Effector CD8-positive, alpha-beta T cell (primary cell): Measurements from ENCODE around the gene AKT2.
"Not testable (repeated sequence)": the region's sequence is repeated elsewhere in the genome, so short reads cannot be mapped to it uniquely, and the experiment has no call there.

ENCODE experiments used
- DNase-seq: peaks from one replicate; lab custom pipeline; 2025; lab: John Stamatoyannopoulos, UW
- total RNA-seq, 4 experiments: gene quantifications; one replicate each; lab custom pipeline; 2026; lab: John Stamatoyannopoulos, UW

The AKT2 gene
- total RNA-seq, result 167 to 192 (median 178) reads per million in 4 experiments

DNA sequence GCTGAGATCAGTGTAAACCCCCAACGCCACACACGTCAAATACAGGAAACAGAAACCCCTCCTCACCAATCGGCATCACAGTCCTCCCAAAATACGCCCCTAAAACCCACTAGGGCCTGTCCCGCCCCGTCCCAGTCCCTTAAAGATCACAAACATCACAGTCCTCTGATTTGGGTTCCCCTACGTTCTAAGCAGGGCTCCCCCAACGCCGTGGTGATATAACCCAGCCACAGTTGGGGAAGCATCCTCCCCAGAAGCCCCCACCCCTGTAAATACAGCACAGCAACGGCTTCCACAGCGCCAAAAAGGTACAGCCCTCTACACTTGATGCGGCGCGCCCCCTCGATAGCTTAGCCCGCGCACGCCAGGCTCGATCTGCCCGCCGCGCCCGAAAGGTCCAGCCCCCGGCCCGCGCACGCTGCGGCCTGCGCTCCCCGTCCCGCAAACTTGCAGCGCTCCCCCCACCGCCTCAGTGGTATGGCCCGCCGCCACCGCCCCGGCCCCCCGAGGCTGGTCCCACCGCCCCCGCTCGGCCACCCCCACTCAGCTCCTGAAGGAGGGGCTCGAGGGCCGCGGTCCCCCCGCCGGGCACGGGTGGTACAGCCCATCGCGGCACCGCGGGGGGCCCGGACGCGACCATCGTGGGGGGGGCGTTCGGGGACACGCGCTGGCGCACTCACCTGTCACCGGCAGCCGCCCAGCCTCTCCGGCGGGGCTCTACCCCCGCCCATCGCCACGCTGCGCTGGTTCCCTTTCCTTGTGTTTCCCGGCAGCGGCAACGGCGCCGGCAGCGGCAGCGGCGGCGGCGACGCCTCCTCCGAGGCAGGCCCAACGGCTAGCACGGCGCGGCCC is at the start of gene AKT2:
Gene AKT2 (minus strand): TSS at position 845 of the 852 bp plus-strand sequence. CDS start 20,078 bp downstream, outside the sequence.
- peak; percentile 88 for DNase-seq

DNA sequence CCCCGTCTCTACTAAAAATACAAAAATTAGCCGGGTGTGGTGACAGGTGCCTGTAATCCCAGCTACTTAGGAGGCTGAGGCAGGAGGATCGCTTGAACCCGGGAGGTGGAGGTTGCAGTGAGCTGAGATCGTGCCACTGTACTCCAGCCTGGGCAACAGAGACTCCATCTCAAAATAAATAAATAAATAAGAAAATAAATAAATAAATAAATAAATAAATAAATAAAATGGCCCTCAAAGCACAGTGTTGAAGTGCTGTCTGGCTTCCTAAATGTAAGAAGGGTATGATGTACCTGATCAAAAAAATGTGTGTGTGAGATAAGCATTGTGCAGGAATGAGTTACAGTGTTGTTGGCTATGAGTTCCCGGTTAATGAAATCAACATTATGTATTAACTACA is 47.9 kb upstream of the AKT2 start:
- not testable (repeated sequence) for DNase-seq

- no peak for DNase-seq
Measured at GRCh38 chr19:40332669-40333068, 47.5 kb upstream of the AKT2 start.

- DNase-seq, result no peak
Measured at GRCh38 chr19:40331052-40331451, 45.9 kb upstream of the AKT2 start.

DNA sequence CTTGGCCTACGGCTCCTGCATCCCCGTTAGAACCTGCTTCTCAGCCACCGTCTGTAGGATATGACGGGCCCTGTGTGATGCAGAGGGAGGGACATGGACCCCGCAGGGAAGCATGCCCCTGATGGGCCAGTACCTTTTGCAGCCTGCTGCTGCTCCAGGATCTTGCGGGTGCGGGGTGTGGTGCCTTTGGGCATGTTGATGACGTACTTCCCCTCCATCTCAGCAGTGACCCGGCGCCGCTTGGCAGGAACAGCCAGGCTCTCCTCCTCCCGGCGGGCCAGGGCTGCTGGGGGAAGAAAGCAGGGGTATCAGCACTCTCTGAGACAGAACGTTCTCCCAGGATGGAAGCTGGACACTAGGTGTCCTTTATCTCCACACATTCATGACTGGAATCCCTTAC is 41.1 kb upstream of the AKT2 start:
- DNase-seq, result no peak

DNA sequence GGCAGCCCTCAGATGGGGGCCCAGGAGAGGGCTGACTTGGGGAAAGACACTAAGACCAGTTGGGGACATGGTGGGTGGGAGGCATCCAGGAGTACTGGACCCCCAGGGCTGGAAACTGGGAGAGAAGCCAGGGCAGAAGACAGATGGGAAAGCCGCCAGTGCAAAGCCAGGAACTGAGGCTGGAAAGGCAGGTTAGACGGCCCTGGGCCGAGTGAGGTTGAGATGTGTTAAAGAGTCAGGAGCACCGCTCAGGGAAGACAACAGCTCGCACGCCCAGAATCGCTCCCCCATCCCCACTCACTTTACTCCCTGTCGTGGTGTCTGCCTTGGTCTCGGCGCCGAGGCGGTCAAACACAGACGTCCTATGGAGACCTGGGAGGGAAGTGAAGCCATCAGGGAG is 38.6 kb upstream of the AKT2 start:
- no peak for DNase-seq

GRCh38 chr19:40322951-40323615 is 37.9 kb upstream of the AKT2 start:
- DNase-seq, result no peak

GRCh38 chr19:40322271-40322610 is 37.1 kb upstream of the AKT2 start:
- no peak for DNase-seq

GRCh38 chr19:40321566-40322270 is 36.6 kb upstream of the AKT2 start:
- DNase-seq, result no peak

GRCh38 chr19:40321076-40321475 is 35.9 kb upstream of the AKT2 start:
- DNase-seq, result no peak

DNA sequence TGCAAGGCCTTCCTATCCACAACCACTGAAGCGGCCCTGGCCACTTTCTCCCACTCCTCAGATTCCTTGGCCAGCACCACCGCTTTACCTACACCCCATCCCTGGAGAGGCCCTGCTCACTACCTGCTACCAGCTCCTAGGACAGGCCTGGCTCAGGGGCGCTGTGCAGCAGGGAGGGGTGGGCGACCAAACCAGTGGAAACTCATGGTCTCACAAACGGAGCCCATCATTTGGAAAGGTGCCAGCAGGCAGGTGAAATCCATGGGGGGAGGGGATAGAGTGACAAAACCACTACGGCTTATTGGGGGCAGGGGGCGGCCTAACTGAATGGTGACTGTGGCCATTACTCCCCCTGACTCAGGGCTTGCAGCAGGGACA is 35.4 kb upstream of the AKT2 start:
- DNase-seq, result no peak

- no peak for DNase-seq
Measured at GRCh38 chr19:40317338-40317737, 32.2 kb upstream of the AKT2 start.

- DNase-seq, result no peak
Measured at GRCh38 chr19:40315812-40316470, 30.8 kb upstream of the AKT2 start.

DNA sequence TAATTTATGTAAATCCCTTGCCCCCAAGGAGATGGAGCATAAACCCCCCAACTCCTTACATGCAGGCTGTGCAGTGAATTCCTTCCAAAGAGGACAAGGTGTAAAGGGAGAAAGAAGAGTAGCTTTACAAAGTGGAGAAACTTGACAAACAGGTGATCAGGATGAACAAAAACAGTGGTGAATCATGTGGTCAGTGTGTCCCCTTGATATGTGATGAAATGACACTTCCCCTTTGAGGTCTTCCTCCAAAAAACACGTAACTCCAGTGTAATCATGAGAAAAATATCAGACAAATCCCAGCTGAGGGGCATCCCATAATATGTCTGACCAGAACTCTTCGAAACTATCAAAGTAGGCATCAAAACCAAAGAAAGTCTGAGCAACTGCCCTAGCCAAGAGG is 29.5 kb upstream of the AKT2 start:
- DNase-seq, result no peak

GRCh38 chr19:40313229-40313983 is 28.3 kb upstream of the AKT2 start:
- DNase-seq, result no peak

DNA sequence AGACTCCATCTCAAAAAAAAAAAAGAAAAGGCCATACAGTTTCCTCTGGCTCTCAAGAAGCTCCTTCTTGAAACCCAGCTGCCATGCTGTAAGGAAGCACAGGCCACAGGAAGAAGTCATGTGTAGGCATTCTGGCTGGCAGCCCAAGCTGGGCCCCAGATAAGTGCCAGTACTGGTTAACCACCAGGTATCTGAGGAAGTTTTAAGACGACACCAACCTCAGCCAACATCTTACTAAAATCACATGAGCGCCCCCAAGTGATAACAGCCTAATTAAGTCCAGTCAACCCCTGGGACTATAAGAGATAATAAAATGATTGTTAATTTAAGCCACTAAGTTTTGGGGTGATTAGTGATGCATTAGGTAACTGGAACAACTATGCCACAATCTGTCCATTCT is 27.4 kb upstream of the AKT2 start:
- no peak for DNase-seq

DNA sequence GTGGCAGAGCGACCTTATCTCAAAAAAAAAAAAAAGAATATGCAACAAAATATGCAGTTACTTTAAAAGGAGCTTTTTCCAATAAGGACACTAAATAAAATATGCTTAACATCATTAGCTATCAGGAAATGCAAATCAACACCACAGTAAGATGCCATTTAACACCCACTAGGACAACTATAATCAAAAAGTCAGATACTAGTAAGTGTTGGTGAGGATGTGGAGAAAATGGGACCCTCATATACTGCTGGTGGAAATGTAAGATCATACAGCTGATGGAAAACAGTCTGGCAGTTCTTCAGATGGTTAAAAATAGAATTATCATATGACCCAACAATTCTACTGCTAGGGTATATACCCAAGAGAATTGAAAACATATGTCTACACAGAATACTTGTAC is 24.5 kb upstream of the AKT2 start:
- no peak for DNase-seq

- peak; percentile 48 for DNase-seq
Measured at GRCh38 chr19:40305403-40305802, 20.3 kb upstream of the AKT2 start.

DNA sequence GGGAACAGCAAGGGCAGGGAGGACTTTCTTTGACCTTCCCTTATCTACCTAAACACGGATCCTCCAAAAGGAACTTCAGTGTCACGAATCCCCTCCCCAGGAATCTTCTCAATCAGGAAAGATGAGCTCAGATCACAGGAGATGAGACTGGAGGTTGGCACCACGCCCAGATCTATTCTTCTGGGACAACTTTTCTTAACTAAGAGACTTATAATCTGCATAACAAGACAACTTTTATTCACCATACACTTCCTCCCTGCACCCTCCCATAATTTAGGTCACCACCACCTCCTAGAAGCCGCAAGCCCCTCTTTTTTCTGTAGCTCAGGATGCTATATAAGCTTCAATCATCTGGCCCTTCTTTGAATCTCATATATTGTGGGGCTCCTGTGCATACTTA is 19.2 kb upstream of the AKT2 start:
- no peak for DNase-seq

- DNase-seq, result no peak
Measured at GRCh38 chr19:40303765-40304164, 18.6 kb upstream of the AKT2 start.

- DNase-seq, result no peak
Measured at GRCh38 chr19:40302224-40303011, 17.3 kb upstream of the AKT2 start.
